CD8-positive, alpha-beta memory T cell (primary cell): ENCODE measurements around the gene CTNNBL1. TPM values are rescaled to one million over a fixed set of nuclear protein-coding genes. Genes with fewer than 3 reads are reported as not detected.
A peak's percentile ranks its signal among the peaks of the same experiment; 100 is the strongest.

Source experiments
- CTCF ChIA-PET: fragments of 350-600 bp; sonication (Branson Sonifier 250); formaldehyde crosslinking; loops from one replicate; lab custom pipeline; 2021; ENCODE audit warnings: antibody characterized with exemption; lab: Charles Lee
- POLR2A ChIA-PET: fragments of 350-600 bp; sonication (Branson Sonifier 250); formaldehyde crosslinking; loops from one replicate; lab custom pipeline; 2021; ENCODE audit warnings: antibody characterized with exemption; lab: Charles Lee
- DNase-seq, 5 donors: peaks; one replicate each; pipeline versions ENCODE4 v3.0.0 to v3.0.0-alpha.2; 2020 to 2022; ENCODE audit warnings: mixed read lengths in 1 of 5
- H3K27ac ChIP-seq: one replicate; pipeline ENCODE4 v1.7.0; 2013; ENCODE audit warnings: low read depth, mild to moderate bottlenecking, low read length, moderate library complexity
- H3K27me3 ChIP-seq: 2 replicates; pipeline ENCODE4 v1.7.0; 2013; ENCODE audit warnings: low read length, mild to moderate bottlenecking; ENCODE audit not compliant: insufficient read depth, poor library complexity, severe bottlenecking
- H3K36me3 ChIP-seq: 2 replicates; pipeline ENCODE4 v1.7.0; 2013; ENCODE audit warnings: mild to moderate bottlenecking, low read length, moderate library complexity; ENCODE audit not compliant: insufficient read depth
- H3K4me1 ChIP-seq: 2 replicates; pipeline ENCODE4 v1.7.0; 2013; ENCODE audit warnings: mild to moderate bottlenecking, low read length, moderate library complexity; ENCODE audit not compliant: insufficient read depth
- H3K4me3 ChIP-seq: 2 replicates; pipeline ENCODE4 v1.7.0; 2013; ENCODE audit warnings: mild to moderate bottlenecking, low read length
- H3K9me3 ChIP-seq: 2 replicates; pipeline ENCODE4 v1.7.0; 2013; ENCODE audit warnings: mild to moderate bottlenecking, low read length
- H3K27ac Mint-ChIP-seq, 8 donors: one replicate each; pipeline ENCODE4 v1.8.0; 2020 to 2021; ENCODE audit warnings: mixed read lengths in 8 of 8, mild to moderate bottlenecking in 6 of 8, inconsistent platforms in 3 of 8, moderate library complexity in 3 of 8
- H3K27me3 Mint-ChIP-seq, 2 donors: one replicate each; pipeline ENCODE4 v1.8.0; 2020 to 2021; ENCODE audit warnings: mixed read lengths in 2 of 2, mild to moderate bottlenecking in 1 of 2, moderate library complexity in 1 of 2
- H3K36me3 Mint-ChIP-seq, 3 donors: one replicate each; pipeline ENCODE4 v1.8.0; 2020 to 2021; ENCODE audit warnings: mixed read lengths in 3 of 3, inconsistent platforms in 1 of 3, mild to moderate bottlenecking in 1 of 3
- H3K4me1 Mint-ChIP-seq, 3 donors: one replicate each; pipeline ENCODE4 v1.8.0; 2020 to 2021; ENCODE audit warnings: mixed read lengths in 3 of 3, inconsistent platforms in 1 of 3, mild to moderate bottlenecking in 1 of 3
- H3K4me3 Mint-ChIP-seq, 7 donors: one replicate each; pipeline ENCODE4 v1.8.0; 2020 to 2021; ENCODE audit warnings: mixed read lengths in 7 of 7, mild to moderate bottlenecking in 6 of 7, moderate library complexity in 4 of 7, inconsistent platforms in 2 of 7
- H3K9me3 Mint-ChIP-seq, 5 donors: one replicate each; pipeline ENCODE4 v1.8.0; 2020 to 2022; ENCODE audit warnings: mixed read lengths in 5 of 5, mild to moderate bottlenecking in 3 of 5, moderate library complexity in 2 of 5, inconsistent platforms in 1 of 5
- polyA plus RNA-seq: library from polyadenylated mRNA; unstranded; fragments of 300-500 nt; fragmentation: Illumina TruSeq; gene quantifications from one replicate; pipeline ENCODE4 v1.2.3, GENCODE V29; 2021
- total RNA-seq, 2 experiments: library from RNA; stranded (reverse); gene quantifications; one replicate each; pipeline ENCODE4 v1.2.3, GENCODE V29; 2021

CTNNBL1 gene
- total and polyA plus RNA-seq, 3 experiments from 2014 or later: 86.8 to 97.8 (median 88.9) TPM

DNA sequence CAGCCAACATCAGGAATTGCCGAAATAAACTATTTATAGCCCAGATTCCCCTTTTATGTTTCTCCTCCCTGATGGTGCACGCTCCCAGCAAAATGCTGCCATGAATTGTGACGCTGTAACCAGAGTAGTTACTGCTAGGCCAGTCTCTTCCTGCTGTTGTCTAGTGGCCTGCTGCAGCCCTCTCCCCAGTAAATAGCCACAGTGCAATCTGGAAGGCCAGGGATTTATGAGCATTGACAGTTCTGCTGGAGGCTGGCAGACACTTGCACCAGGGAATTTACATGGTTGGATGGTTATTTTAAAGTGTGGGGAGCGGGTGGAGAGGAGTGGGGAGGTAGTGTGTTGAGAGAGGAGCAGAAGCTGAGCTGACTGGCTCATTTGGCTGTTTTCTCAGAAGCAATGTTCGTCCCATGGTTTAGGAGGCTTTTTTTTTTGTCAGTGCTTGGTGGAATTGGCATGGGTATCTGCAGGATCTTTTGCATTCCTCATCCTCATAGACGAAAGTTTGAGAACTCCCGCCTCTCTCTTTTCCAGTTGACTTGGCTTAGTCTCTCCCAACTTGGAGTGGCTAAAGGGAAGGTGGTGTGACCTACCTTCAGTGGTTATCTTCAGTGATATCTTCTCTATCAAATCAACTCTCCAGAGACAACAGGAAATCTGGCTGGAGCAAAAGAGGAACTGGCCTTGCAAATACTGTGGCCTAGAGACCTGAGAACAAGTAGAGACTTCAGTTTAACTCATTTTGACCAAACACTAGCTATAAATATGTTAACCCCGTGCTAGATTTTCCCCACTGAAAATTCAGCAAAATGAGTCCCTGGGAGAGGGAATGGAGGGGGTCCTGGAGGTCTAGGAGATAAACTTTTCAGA is 109.8 kb downstream of the CTNNBL1 start:
- Histone ChIP-seq H3K27ac (no peak overlapping the region), H3K4me3 (no peak overlapping the region), H3K9me3 (no peaks in the 10 kb centered on the region), H3K27me3 (no peaks in the 10 kb centered on the region), H3K36me3 (peaks cover 22% of the 10 kb centered on the region), H3K4me1 (no peaks in the 10 kb centered on the region)
- no peaks in the 10 kb centered on the region for H3K9me3 Mint-ChIP-seq
- no peak for DNase-seq
- peak overlapping the region in 1 of 8 donors; percentile 32 for H3K27ac Mint-ChIP-seq
- H3K4me1 Mint-ChIP-seq: peaks cover 0 to 5% (median 2%) of the 10 kb centered on the region in 3 donors
- no peaks in the 10 kb centered on the region for H3K27me3 Mint-ChIP-seq
- ChIA-PET POLR2A (interaction anchor here (0.7 kb wide), 1 partner anchor 349 kb away, joined by 3 read pairs; no protein-coding TSS in a partner anchor), CTCF (no interaction called here)
- peaks cover 14 to 64% (median 24%) of the 10 kb centered on the region in 3 donors for H3K36me3 Mint-ChIP-seq
- no peak overlapping the region for H3K4me3 Mint-ChIP-seq

GRCh38 chr20:37804584-37805566 is 111.0 kb downstream of the CTNNBL1 start:
- CTCF ChIA-PET: no interaction called here
- Mint-ChIP-seq H3K27ac (peak overlapping the region in 2 of 8 donors; percentile 13 to 19), H3K4me3 (no peak overlapping the region), H3K9me3 (no peaks in the 10 kb centered on the region), H3K4me1 (peaks cover 0 to 8% (median 6%) of the 10 kb centered on the region in 3 donors), H3K27me3 (no peaks in the 10 kb centered on the region), H3K36me3 (peaks cover 18 to 72% (median 31%) of the 10 kb centered on the region in 3 donors)
- Histone ChIP-seq H3K4me3 (no peak overlapping the region), H3K4me1 (no peaks in the 10 kb centered on the region), H3K36me3 (peaks cover 16% of the 10 kb centered on the region), H3K27me3 (no peaks in the 10 kb centered on the region), H3K27ac (no peak overlapping the region), H3K9me3 (no peaks in the 10 kb centered on the region)
- peak in 1 of 5 donors; percentile 6 for DNase-seq
- POLR2A ChIA-PET: no interaction called here

GRCh38 chr20:37807471-37808232 is 113.8 kb downstream of the CTNNBL1 start:
- H3K4me1 Mint-ChIP-seq: peaks cover 0 to 8% (median 6%) of the 10 kb centered on the region in 3 donors
- no peaks in the 10 kb centered on the region for H3K4me1 ChIP-seq
- no peak for DNase-seq
- peaks cover 16% of the 10 kb centered on the region for H3K36me3 ChIP-seq
- H3K27me3 ChIP-seq: no peaks in the 10 kb centered on the region
- ChIA-PET POLR2A (no interaction called here), CTCF (interaction anchor here (1.3 kb wide), 1 partner anchor 10 kb away, joined by 3 read pairs; no protein-coding TSS in a partner anchor)
- no peaks in the 10 kb centered on the region for H3K9me3 ChIP-seq
- peaks cover 15 to 82% (median 28%) of the 10 kb centered on the region in 3 donors for H3K36me3 Mint-ChIP-seq
- H3K27me3 Mint-ChIP-seq: no peaks in the 10 kb centered on the region
- no peak overlapping the region for H3K27ac ChIP-seq
- H3K9me3 Mint-ChIP-seq: no peaks in the 10 kb centered on the region
- no peak overlapping the region for H3K4me3 Mint-ChIP-seq
- H3K27ac Mint-ChIP-seq: no peak overlapping the region
- no peak overlapping the region for H3K4me3 ChIP-seq

DNA sequence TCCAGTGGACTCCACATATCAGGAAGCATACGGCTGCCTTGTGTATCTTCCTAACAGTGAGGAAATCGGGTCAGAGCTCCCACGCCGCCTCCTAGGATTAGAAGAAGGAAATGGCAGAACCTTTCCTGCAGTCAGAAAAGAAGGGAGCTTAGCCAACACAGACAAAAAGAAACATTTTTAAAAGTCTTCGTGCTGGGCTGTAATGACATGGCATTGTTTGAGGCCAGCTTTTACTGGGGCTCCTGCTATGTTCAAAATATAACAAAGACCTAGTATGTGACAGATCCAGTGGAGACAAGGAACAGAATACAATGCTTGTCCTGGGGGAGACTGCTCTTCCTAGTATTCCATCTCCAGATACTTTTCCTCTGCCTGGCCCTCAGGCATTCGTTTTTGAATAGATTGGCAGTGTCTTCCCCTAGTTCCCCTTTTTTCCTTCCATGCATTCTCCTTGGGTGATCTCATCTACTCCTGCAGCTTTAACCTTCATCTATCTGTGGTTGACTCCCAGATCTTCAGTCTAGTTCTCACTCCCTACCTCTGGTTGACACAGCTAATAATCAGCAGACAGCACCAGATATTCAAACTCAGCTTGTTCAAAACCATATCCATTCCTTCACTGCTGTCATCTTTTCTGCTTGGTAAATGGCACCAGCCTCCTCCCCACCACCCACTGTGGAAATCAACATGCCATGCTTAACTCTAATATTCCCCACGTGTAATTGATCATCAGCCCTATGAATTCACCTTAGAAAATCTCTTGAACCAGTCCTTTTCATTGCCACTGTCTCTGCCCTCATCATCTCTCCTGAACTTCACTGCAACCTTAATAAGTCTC is 114.6 kb downstream of the CTNNBL1 start:
- H3K27me3 ChIP-seq: no peaks in the 10 kb centered on the region
- no peak overlapping the region for H3K4me3 Mint-ChIP-seq
- DNase-seq: no peak
- peaks cover 0 to 10% (median 8%) of the 10 kb centered on the region in 3 donors for H3K4me1 Mint-ChIP-seq
- H3K27ac Mint-ChIP-seq: peak overlapping the region in 2 of 8 donors; percentile 24 to 26
- ChIA-PET POLR2A (no interaction called here), CTCF (interaction anchor here (1.3 kb wide), 1 partner anchor 9 kb away, joined by 3 read pairs; no protein-coding TSS in a partner anchor)
- H3K36me3 Mint-ChIP-seq: peaks cover 11 to 74% (median 20%) of the 10 kb centered on the region in 3 donors
- no peaks in the 10 kb centered on the region for H3K9me3 ChIP-seq
- no peak overlapping the region for H3K4me3 ChIP-seq
- no peak overlapping the region for H3K27ac ChIP-seq
- no peaks in the 10 kb centered on the region for H3K4me1 ChIP-seq
- no peaks in the 10 kb centered on the region for H3K9me3 Mint-ChIP-seq
- H3K36me3 ChIP-seq: peaks cover 11% of the 10 kb centered on the region
- H3K27me3 Mint-ChIP-seq: no peaks in the 10 kb centered on the region

- H3K4me1 Mint-ChIP-seq: peaks cover 5 to 17% (median 6%) of the 10 kb centered on the region in 3 donors
- ChIA-PET CTCF (no interaction called here), POLR2A (no interaction called here)
- H3K36me3 ChIP-seq: peaks cover 8% of the 10 kb centered on the region
- H3K9me3 Mint-ChIP-seq: no peaks in the 10 kb centered on the region
- DNase-seq: no peak
- no peak overlapping the region for H3K4me3 ChIP-seq
- H3K4me1 ChIP-seq: no peaks in the 10 kb centered on the region
- H3K36me3 Mint-ChIP-seq: peaks cover 11 to 58% (median 16%) of the 10 kb centered on the region in 3 donors
- no peak overlapping the region for H3K27ac Mint-ChIP-seq
- no peaks in the 10 kb centered on the region for H3K9me3 ChIP-seq
- no peak overlapping the region for H3K27ac ChIP-seq
- H3K4me3 Mint-ChIP-seq: no peak overlapping the region
- no peaks in the 10 kb centered on the region for H3K27me3 Mint-ChIP-seq
- no peaks in the 10 kb centered on the region for H3K27me3 ChIP-seq
Measured at GRCh38 chr20:37810027-37810426, 116.2 kb downstream of the CTNNBL1 start.

GRCh38 chr20:37816003-37816402 is 122.2 kb downstream of the CTNNBL1 start:
- Mint-ChIP-seq H3K27me3 (no peaks in the 10 kb centered on the region), H3K4me3 (no peak overlapping the region), H3K36me3 (peaks cover 0 to 17% (median 5%) of the 10 kb centered on the region in 3 donors), H3K9me3 (no peaks in the 10 kb centered on the region), H3K4me1 (peaks cover 7 to 28% (median 21%) of the 10 kb centered on the region in 3 donors), H3K27ac (no peak overlapping the region)
- DNase-seq: no peak
- Histone ChIP-seq H3K4me1 (no peaks in the 10 kb centered on the region), H3K27me3 (no peaks in the 10 kb centered on the region), H3K27ac (no peak overlapping the region), H3K36me3 (no peaks in the 10 kb centered on the region), H3K9me3 (no peaks in the 10 kb centered on the region), H3K4me3 (no peak overlapping the region)
- ChIA-PET CTCF (no interaction called here), POLR2A (no interaction called here)

DNA sequence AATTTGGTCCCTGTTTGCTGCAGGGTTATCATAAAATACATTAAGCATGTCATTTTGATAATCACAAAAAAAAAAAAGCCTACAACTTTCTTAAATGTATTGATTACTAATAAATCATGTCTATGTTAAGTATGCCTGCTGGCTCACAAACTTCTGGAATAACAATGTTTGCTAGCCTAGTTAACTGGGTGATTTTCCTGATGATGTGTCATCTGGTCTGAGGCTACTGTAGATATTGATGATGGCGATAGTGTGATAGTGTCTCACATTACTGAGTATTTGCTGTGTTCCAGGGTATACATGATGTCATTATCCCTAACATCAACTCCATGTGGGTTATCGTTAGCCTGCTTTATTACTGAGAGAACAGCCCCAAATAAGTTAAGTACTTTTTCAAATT is 122.9 kb downstream of the CTNNBL1 start:
- ChIA-PET CTCF (no interaction called here), POLR2A (no interaction called here)
- DNase-seq: no peak
- Histone ChIP-seq H3K27me3 (no peaks in the 10 kb centered on the region), H3K4me3 (no peak overlapping the region), H3K4me1 (no peaks in the 10 kb centered on the region), H3K9me3 (no peaks in the 10 kb centered on the region), H3K36me3 (no peaks in the 10 kb centered on the region), H3K27ac (no peak overlapping the region)
- Mint-ChIP-seq H3K27ac (no peak overlapping the region), H3K4me3 (no peak overlapping the region), H3K9me3 (no peaks in the 10 kb centered on the region), H3K36me3 (peaks cover 0 to 12% (median 3%) of the 10 kb centered on the region in 3 donors), H3K27me3 (no peaks in the 10 kb centered on the region), H3K4me1 (peaks cover 7 to 28% (median 22%) of the 10 kb centered on the region in 3 donors)
